AG09309 (cell line): ENCODE data around the gene BUD31.

Source experiments
- DNase-seq: peaks from one replicate; pipeline ENCODE4 v3.0.0-alpha.2; 2010; ENCODE audit warnings: low read depth
- H3K4me3 ChIP-seq: 2 replicates; pipeline ENCODE4 v1.5.1; 2011; ENCODE audit warnings: mild to moderate bottlenecking, low read depth, low read length, moderate library complexity; ENCODE audit not compliant: control insufficient read depth
- TF ChIP-seq, protein P1 (sequence below): IDR thresholded peaks from 2 replicates; pipeline ENCODE4 v1.5.1; 2011; ENCODE audit warnings: mild to moderate bottlenecking, low read depth, low read length, inconsistent platforms; ENCODE audit not compliant: insufficient read depth, control insufficient read depth; ENCODE audit errors: missing control alignments

Gene BUD31

DNA sequence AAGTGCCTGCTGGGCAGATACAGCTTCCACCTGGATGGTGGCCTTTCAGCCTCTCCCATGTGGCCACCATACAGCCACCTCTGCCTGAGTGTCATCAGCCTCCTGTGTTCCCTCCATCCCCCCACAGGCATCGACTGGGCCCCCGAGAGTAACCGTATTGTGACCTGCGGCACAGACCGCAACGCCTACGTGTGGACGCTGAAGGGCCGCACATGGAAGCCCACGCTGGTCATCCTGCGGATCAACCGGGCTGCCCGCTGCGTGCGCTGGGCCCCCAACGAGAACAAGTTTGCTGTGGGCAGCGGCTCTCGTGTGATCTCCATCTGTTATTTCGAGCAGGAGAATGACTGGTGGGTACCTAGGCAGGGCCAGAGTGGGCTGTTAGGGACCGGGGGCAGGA, 20.9 kb upstream of the BUD31 start:
- DNase-seq = no peak
- TF ChIP-seq, protein P1, sequence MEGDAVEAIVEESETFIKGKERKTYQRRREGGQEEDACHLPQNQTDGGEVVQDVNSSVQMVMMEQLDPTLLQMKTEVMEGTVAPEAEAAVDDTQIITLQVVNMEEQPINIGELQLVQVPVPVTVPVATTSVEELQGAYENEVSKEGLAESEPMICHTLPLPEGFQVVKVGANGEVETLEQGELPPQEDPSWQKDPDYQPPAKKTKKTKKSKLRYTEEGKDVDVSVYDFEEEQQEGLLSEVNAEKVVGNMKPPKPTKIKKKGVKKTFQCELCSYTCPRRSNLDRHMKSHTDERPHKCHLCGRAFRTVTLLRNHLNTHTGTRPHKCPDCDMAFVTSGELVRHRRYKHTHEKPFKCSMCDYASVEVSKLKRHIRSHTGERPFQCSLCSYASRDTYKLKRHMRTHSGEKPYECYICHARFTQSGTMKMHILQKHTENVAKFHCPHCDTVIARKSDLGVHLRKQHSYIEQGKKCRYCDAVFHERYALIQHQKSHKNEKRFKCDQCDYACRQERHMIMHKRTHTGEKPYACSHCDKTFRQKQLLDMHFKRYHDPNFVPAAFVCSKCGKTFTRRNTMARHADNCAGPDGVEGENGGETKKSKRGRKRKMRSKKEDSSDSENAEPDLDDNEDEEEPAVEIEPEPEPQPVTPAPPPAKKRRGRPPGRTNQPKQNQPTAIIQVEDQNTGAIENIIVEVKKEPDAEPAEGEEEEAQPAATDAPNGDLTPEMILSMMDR = no peak
- no peak overlapping the region for H3K4me3 ChIP-seq

DNA sequence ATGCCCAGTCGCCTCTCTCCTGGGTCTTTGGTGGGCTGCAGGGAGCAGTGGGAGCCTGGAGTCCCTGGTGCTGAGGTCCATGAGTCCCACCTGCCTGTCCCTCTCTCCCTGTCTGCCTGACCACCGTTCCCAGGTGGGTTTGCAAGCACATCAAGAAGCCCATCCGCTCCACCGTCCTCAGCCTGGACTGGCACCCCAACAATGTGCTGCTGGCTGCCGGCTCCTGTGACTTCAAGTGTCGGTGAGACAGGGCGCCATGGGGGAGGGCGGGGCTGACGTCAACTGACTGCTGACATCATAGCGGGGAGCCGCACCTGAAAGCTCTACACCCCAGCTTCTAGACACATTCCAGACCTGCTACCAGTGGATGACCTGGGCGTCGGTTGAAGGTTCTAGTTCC, 19.0 kb upstream of the BUD31 start:
- DNase-seq = no peak
- H3K4me3 ChIP-seq = no peak overlapping the region
- TF ChIP-seq, protein P1 = no peak

DNA sequence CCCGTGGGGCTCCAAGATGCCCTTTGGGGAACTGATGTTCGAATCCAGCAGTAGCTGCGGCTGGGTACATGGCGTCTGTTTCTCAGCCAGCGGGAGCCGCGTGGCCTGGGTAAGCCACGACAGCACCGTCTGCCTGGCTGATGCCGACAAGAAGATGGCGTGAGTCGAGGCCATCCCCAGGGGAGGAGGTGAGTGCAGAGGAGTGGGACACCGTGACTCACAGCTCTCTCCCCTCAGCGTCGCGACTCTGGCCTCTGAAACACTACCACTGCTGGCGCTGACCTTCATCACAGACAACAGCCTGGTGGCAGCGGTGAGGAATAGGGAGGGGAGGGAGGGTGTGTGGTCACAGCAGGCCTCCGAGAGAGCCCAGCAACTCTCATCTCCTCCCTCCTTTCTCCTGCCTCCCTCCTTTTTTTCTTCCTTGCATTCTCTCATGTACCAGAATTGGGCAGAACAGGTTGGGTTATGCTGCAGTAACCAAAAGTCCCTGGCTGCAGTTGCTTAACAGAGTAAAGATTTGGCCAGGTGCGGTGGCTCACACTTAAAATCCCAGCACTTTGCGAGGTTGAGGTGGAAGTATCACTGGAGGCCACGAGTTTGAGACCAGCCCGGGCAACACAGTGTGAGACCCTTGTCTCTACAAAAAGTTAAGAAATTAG, 17.7 kb upstream of the BUD31 start:
- TF ChIP-seq, protein P1 = no peak
- no peak overlapping the region for H3K4me3 ChIP-seq
- DNase-seq = no peak

DNA sequence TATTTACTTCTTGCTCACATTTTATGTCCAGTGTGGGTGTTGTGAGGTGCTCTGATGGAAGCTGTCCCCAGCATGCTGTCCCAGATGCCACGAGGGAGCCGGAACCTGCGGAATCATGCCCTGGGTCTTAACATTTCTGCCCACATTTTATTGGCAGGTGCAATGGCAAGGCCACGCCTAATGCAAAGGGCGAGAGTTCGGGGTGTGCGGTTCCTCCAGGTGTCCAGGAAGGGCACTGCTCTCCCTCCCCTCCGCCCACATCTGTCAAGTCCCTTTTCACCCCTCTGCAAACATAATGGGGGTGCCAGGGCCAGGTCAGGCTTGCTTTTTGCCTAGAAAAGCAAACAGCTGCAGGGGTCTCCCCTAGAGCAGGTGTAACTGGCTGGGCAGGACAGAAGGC, 16.7 kb upstream of the BUD31 start:
- DNase-seq = no peak
- no peak overlapping the region for H3K4me3 ChIP-seq
- TF ChIP-seq, protein P1 = no peak

DNA sequence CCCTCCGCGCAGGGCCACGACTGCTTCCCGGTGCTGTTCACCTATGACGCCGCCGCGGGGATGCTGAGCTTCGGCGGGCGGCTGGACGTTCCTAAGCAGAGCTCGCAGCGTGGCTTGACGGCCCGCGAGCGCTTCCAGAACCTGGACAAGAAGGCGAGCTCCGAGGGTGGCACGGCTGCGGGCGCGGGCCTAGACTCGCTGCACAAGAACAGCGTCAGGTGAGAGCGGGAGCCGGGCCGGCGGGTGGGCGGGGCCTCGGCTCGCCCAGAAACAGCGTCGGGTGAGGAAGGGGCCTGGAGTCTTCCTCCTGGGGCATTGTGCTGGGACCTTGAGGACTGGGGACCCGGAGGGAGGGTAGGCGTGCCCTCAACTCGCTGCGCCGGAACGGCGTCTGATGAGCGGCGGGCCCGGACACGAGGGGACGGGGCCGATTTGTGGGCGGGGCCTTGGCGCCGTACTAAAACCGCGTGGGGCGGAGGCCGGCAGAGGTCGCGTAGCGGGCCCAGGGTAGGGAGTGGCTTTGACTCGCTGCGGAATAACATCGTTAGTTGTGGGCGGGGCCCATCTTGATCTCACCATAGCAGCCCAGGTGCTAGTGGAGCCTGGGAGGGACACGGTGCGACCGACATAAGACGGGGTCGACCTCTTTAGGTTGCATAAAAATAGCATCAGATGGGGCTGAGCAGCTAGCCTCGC, 16.0 kb upstream of the BUD31 start:
- DNase-seq = no peak
- no peak overlapping the region for H3K4me3 ChIP-seq
- TF ChIP-seq, protein P1 = no peak

DNA sequence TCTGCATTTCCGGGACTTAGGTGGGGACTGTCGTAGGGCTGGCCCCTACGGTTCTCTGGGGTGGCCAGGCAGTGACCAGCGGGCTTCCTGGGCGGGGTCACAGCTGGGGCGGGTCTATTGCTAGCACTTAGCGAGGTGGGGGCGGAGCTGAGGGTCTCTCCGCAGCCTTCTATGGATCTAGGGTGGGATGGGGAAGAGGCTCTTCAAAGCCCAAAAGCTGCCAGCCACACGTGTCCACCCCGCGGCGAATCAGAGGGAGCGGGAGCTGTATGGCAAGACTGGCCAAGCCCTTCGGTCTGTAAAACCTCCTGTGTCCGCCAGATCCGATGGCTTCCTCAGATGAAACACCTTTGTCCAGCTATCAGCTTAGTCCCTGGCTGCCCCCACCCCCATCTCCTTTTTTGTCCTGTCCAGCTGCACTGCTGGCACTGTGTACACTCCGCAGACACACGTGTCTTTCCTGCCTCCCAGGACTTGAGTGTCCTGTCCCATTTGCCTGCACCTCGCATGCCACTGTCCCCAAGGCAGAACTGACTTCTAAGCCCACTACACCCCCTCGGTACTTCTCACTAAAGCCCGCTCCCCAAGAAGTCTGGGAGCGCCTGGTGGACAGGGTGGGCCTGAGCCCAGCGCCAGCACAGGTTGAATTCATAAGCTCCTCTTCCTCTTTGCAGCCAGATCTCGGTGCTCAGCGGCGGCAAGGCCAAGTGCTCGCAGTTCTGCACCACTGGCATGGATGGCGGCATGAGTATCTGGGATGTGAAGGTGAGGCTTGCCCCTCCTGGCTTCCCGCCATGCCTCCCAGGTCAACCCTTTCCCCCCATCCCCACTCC, 15.2 kb upstream of the BUD31 start:
- no peak overlapping the region for H3K4me3 ChIP-seq
- no peak for DNase-seq
- TF ChIP-seq, protein P1 = no peak
